Thoracic aorta (tissue), 2 donors: ENCODE data around the gene WDR46. TPM values are rescaled to one million over a fixed set of nuclear protein-coding genes. Genes with fewer than 3 reads are reported as not detected.
A peak's percentile ranks its signal among the peaks of the same experiment; 100 is the strongest.

Experiments
- ATAC-seq: fragments of 150-250 bp; one replicate; pipeline ENCODE4 v1.8.0; 2017; ENCODE audit warnings: low read depth; ENCODE audit not compliant: insufficient number of reproducible peaks, low FRiP score
- DNase-seq: peaks from one replicate; pipeline ENCODE4 v3.0.0-alpha.2; 2020; ENCODE audit warnings: low spot score
- H3K27ac ChIP-seq, 2 donors: fragments of 200-600 bp; sonication (generic); 1 replicate in 1 of 2; 2 replicates in 1 of 2; pipeline ENCODE4 v1.5.1; 2016; ENCODE audit warnings: mild to moderate bottlenecking in 2 of 2, moderate library complexity in 2 of 2
- H3K27me3 ChIP-seq: fragments of 200-600 bp; sonication (generic); replicated peaks from 2 replicates; pipeline ENCODE4 v1.6.0; 2016; ENCODE audit warnings: mild to moderate bottlenecking; ENCODE audit not compliant: insufficient read depth
- H3K36me3 ChIP-seq: fragments of 200-600 bp; sonication (generic); one replicate; pipeline ENCODE4 v1.5.1; 2016
- H3K4me1 ChIP-seq, 2 donors: fragments of 200-600 bp; sonication (generic); 1 replicate in 1 of 2; 2 replicates in 1 of 2; pipeline versions ENCODE4 v1.5.1 to v1.6.0; 2016; ENCODE audit warnings: low read depth in 2 of 2, mild to moderate bottlenecking in 1 of 2; ENCODE audit not compliant: control insufficient read depth in 1 of 2
- H3K4me3 ChIP-seq: fragments of 200-600 bp; sonication (generic); 2 replicates; pipeline ENCODE4 v1.5.1; 2016; ENCODE audit warnings: mild to moderate bottlenecking
- H3K9me3 ChIP-seq: fragments of 200-600 bp; sonication (generic); 2 replicates; pipeline ENCODE4 v1.5.1; 2016
- total RNA-seq, 2 donors: library from RNA; depleted of rRNA; stranded (reverse); fragments of >200 nt; gene quantifications; one replicate each; pipeline versions ENCODE4 v1.1.0 to v1.2.3, GENCODE V29; 2016
- TF ChIP-seq, protein P1 (sequence below): fragments of 200-600 bp; sonication (generic); IDR thresholded peaks from one replicate; pipeline ENCODE4 v1.5.1; 2019; ENCODE audit warnings: antibody characterized with exemption

The WDR46 gene
- total RNA-seq, 2 donors from 2014 or later: 42.6 to 60.3 TPM

DNA sequence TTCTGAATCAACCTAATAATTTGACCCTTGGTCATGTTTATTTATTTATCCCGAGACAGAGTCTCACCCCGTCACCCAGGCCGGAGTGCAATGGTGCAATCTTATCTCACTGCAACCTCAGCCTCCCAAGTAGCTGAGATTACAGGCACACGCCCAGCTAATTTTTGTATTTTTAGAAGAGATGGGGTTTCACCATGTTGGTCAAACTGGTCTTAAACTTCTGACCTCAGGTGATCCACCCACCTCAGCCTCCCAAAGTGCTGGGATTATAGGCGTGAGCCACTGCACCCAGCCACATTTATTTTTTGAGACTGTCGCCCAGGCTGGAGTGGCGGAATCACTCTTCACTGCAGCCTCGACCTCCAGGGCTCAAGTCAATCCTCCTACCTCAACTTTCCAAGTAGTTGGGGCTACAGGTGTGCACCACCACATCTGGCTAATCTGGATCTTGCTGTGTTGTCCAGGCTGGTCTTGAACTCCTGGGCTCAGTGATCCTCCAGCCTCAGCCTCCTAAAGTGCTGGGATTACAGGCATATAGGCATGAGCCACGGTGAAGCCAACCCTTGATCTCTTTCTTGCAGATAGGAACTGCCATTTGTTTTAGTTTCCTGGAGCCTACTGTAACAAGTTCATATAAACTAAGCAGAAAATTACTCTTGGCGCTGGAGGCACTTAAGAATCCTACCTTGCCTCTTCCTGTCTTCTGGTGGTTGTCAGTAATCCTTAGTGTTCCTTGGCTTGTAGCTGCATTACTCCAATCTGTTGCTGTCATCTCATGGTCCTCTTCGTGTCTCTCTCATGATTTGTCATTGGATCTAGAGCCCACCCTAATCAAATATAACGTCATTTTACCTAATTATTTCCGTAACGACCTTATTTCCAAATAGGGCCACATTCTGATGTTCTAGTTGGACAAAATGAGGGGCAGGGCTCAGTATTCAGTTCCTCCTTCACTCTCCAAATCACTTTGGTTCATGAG is 14.8 kb downstream of the WDR46 start:
- no peaks in the 10 kb centered on the region for H3K27me3 ChIP-seq
- peaks cover 10% of the 10 kb centered on the region for H3K36me3 ChIP-seq
- H3K9me3 ChIP-seq: no peaks in the 10 kb centered on the region
- H3K4me1 ChIP-seq: peaks cover 27 to 63% of the 10 kb centered on the region in 2 donors
- ATAC-seq (no peak), DNase-seq (no peak)
- H3K27ac ChIP-seq: no peak overlapping the region
- H3K4me3 ChIP-seq: no peak overlapping the region
- TF ChIP-seq, protein P1, sequence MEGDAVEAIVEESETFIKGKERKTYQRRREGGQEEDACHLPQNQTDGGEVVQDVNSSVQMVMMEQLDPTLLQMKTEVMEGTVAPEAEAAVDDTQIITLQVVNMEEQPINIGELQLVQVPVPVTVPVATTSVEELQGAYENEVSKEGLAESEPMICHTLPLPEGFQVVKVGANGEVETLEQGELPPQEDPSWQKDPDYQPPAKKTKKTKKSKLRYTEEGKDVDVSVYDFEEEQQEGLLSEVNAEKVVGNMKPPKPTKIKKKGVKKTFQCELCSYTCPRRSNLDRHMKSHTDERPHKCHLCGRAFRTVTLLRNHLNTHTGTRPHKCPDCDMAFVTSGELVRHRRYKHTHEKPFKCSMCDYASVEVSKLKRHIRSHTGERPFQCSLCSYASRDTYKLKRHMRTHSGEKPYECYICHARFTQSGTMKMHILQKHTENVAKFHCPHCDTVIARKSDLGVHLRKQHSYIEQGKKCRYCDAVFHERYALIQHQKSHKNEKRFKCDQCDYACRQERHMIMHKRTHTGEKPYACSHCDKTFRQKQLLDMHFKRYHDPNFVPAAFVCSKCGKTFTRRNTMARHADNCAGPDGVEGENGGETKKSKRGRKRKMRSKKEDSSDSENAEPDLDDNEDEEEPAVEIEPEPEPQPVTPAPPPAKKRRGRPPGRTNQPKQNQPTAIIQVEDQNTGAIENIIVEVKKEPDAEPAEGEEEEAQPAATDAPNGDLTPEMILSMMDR: no peak

DNA sequence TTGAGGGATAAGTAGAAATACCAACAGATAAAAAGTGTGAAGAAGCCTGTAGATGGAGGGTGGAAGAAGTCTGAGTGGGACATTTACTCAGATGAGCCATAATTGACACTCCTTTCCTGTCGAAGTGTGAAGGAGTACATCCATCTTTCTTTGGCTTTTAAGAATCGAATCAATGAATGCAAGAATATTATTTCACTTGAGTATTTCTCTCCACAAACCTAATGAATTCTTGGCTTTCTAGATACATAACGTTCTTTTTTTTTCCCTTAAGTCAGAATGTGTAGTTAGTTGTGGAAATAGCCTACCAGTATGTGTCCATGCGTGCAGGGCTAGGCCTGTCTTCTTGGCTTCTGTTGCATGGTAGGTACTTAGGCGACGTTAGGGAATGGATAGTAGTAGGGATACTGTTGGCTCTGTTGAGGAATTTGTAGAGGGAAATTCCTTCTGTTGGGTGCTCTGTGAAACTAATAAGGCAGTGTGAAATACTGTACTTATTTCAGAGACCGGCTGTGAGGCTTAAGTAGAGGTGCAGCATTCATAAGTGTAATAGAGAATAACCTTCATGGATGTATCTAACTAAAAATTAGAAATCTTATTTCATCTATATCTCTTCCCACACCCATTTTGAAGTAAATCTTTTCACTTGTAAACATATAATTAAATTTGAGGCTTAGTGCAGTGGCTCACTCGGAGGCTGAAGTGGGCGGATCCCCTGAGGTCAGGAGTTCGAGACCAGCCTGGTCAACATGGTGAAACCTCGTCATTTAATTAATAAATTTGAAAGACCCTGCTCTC is 15.7 kb downstream of the WDR46 start:
- Histone ChIP-seq H3K4me3 (peak overlapping the region; percentile 89), H3K4me1 (peaks cover 27 to 58% of the 10 kb centered on the region in 2 donors)

DNA sequence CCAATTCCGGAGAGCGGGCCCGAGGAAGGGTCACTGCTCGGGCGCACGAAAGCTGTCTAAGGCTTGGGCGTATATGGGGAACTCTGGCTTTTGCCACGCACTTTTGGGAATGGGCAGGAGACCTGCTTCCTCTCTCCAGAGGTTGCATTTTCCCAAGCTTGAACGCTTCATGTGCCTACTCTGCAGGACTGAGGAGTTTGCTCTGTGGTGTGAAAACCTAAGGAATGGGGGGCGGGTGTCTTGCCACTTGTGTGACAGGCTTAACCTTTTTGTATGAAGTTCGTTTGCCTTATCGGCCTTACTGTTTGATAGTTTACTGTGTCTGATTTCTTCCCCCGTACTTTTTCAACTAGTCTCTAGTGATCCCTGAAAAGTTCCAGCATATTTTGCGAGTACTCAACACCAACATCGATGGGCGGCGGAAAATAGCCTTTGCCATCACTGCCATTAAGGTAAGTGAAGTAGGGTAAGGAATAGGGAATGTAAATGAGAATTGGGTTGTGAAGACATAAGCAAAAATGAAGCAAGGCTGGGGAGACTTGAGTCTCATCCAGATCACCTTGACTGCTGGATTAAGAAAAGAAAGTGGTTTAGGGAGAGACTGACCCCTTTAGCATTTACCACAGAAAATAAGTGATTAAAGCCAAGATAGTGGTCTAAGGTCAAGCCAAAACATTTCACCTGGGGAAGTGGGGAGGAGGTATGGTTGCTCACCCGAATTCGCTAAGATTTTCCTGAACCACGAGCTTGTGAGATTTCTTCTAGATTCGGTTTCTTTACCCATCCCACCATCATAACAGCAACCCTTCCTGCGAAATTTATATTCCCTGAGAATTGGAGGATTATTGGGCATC is 16.5 kb downstream of the WDR46 start:
- Histone ChIP-seq H3K27me3 (no peaks in the 10 kb centered on the region), H3K36me3 (peaks cover 20% of the 10 kb centered on the region), H3K4me3 (peak overlapping the region; percentile 89), H3K9me3 (no peaks in the 10 kb centered on the region), H3K27ac (peak overlapping the region; percentile 94 to 96), H3K4me1 (peaks cover 27 to 53% of the 10 kb centered on the region in 2 donors)
- no peak for DNase-seq
- TF ChIP-seq, protein P1: no peak
- ATAC-seq: no peak

More for the DNA sequence above, 15.7 kb downstream of the WDR46 start:
- peaks cover 12% of the 10 kb centered on the region for H3K36me3 ChIP-seq
- no peaks in the 10 kb centered on the region for H3K9me3 ChIP-seq
- TF ChIP-seq, protein P1: no peak
- DNase-seq: no peak
- ATAC-seq: no peak
- H3K27ac ChIP-seq: peak overlapping the region in 1 of 2 donors; percentile 94
- no peaks in the 10 kb centered on the region for H3K27me3 ChIP-seq

DNA sequence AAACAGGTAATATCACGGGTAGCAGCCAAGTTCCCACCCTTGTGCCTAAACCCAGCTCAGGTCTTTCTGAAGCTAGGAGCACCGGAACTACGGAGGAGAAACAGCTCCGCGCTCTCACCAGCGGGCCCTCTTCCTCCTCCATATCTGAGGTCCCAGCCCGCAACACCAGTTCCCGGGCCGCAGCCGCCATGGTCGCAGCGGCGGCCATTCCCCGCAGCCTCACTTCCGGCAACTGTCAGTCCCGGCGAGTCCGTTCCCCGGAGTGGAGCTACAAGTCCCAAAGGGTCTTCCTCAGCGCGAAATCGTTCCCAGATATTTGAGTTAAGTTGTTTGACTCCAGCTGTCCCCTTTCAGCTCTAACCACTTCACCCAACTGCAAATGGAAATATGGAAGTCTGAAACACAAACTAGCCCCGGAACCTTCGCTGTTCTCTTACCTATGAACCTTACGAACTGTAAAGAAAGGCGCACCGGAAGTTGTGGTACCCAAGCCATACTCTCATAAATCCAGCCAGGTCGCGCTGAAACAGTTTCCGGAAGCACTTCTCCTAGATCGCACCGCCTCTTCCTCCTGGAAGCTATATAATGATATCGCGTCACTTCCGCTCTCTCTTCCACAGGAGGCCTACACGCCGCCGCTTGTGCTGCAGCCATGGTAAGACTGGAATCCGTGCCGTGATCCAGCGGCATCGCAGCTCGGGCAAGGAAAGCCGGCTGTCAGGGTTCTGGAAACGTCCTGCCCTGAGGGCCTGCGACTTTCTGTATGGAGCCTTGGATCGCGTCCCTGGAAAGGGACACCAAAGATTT is 17.4 kb downstream of the WDR46 start, which contains the start of the genes RPS18 and VPS52:
Gene RPS18, plus strand, starts transcription at position 608 of the 807 bp plus-strand sequence. Its CDS starts 45 bp downstream, at position 653.
Gene VPS52, minus strand, starts transcription at position 409 of the 807 bp plus-strand sequence. Its CDS starts 201 bp downstream, at position 208.
- Histone ChIP-seq H3K9me3 (no peaks in the 10 kb centered on the region), H3K4me1 (peaks cover 27 to 51% of the 10 kb centered on the region in 2 donors), H3K36me3 (peaks cover 28% of the 10 kb centered on the region), H3K27me3 (no peaks in the 10 kb centered on the region), H3K27ac (peak within 1 kb of the TSS; percentile 94 to 96), H3K4me3 (peak within 1 kb of the TSS; percentile 89)
- peak; percentile 85 for ATAC-seq
- TF ChIP-seq, protein P1: no peak
- DNase-seq: peak; percentile 92
